HepG2 (cell line): ENCODE measurements around the gene ABCB9. TPM values are rescaled to one million over a fixed set of nuclear protein-coding genes. Genes with fewer than 3 reads are reported as not detected.
A peak's percentile ranks its signal among the peaks of the same experiment; 100 is the strongest.

Experiments used
- AGO2 ChIP-seq: fragments of 200-400 bp; formaldehyde crosslinking; optimal IDR thresholded peaks from 2 replicates; pipeline ENCODE3; 2017; ENCODE audit warnings: mild to moderate bottlenecking, low read depth, low read length, moderate library complexity
- ELF3 ChIP-seq: IDR thresholded peaks from 2 replicates; pipeline ENCODE4 v1.6.1; 2016; ENCODE audit warnings: missing genetic modification reagents, missing compliant biosample characterization
- HMG20A ChIP-seq: IDR thresholded peaks from 2 replicates; pipeline ENCODE4 v1.6.1; 2016; ENCODE audit warnings: borderline replicate concordance
- KLF12 ChIP-seq: sonication (generic); formaldehyde crosslinking; IDR thresholded peaks from 2 replicates; pipeline ENCODE4 v1.4.0; 2020; ENCODE audit warnings: missing genetic modification reagents, borderline replicate concordance
- KLF13 ChIP-seq: sonication (generic); formaldehyde crosslinking; IDR thresholded peaks from 2 replicates; pipeline ENCODE4 v1.4.0; 2020; ENCODE audit warnings: mild to moderate bottlenecking, missing genetic modification reagents
- PRDM15 ChIP-seq: sonication (generic); formaldehyde crosslinking; IDR thresholded peaks from 2 replicates; pipeline ENCODE4 v1.4.0; 2020; ENCODE audit warnings: missing genetic modification reagents
- RCOR2 ChIP-seq: IDR thresholded peaks from 2 replicates; pipeline ENCODE4 v1.6.1; 2016; ENCODE audit warnings: missing biosample characterization, missing genetic modification reagents
- SNRNP70 ChIP-seq: fragments of 200-400 bp; formaldehyde crosslinking; IDR thresholded peaks from 2 replicates; pipeline ENCODE4 v1.6.1; 2017; ENCODE audit warnings: mild to moderate bottlenecking, low read depth, low read length, moderate library complexity
- TBP ChIP-seq: sonication (generic); formaldehyde crosslinking; IDR thresholded peaks from 2 replicates; pipeline ENCODE4 v1.5.0; 2020; ENCODE audit warnings: missing genetic modification reagents
- ZBTB46 ChIP-seq: sonication (generic); formaldehyde crosslinking; IDR thresholded peaks from 2 replicates; pipeline ENCODE4 v1.4.0; 2020; ENCODE audit warnings: mild to moderate bottlenecking, missing genetic modification reagents, borderline replicate concordance
- ZNF160 ChIP-seq: sonication (generic); formaldehyde crosslinking; IDR thresholded peaks from 2 replicates; pipeline ENCODE4 v1.8.0; 2022; ENCODE audit warnings: mild to moderate bottlenecking, inconsistent platforms, missing genetic modification reagents
- ZNF205 ChIP-seq: IDR thresholded peaks from 2 replicates; pipeline ENCODE4 v1.6.1; 2018; ENCODE audit warnings: missing biosample characterization, missing genetic modification reagents
- ZNF281 ChIP-seq: sonication (generic); formaldehyde crosslinking; IDR thresholded peaks from 2 replicates; pipeline ENCODE4 v1.4.0; 2020; ENCODE audit warnings: missing genetic modification reagents, borderline replicate concordance
- ZNF775 ChIP-seq: sonication (generic); formaldehyde crosslinking; IDR thresholded peaks from 2 replicates; pipeline ENCODE4 v1.4.0; 2020; ENCODE audit warnings: missing genetic modification reagents, mild to moderate bottlenecking, moderate library complexity, borderline replicate concordance
- polyA plus RNA-seq, 8 experiments: library from polyadenylated mRNA; depleted of rRNA in 3 of 8; stranded (reverse) in 7 of 8; unstranded in 1 of 8; fragments of >200 nt; fragmentation: Illumina TruSeq in 4 of 8; extraction: Trizol in 4 of 8; gene quantifications; 2 replicates each; pipeline versions ENCODE4 v1.2.1 to v1.2.3, GENCODE V29; 2011 to 2016; ENCODE audit warnings: low read depth in 4 of 8, missing spikeins in 1 of 8, mixed read lengths in 1 of 8; ENCODE audit not compliant: insufficient read depth in 1 of 8
- total RNA-seq, 5 experiments: library from RNA; depleted of rRNA; stranded (reverse); fragments of >200 nt; fragmentation: Illumina TruSeq; extraction: Trizol; gene quantifications; 2 replicates each; pipeline ENCODE4 v1.2.3, GENCODE V29; 2016; ENCODE audit warnings: low read depth in 1 of 5
- TF ChIP-seq, protein P1 (sequence below): sonication (generic); formaldehyde crosslinking; IDR thresholded peaks from 2 replicates; pipeline ENCODE4 v1.4.0; 2020; ENCODE audit warnings: mild to moderate bottlenecking, missing genetic modification reagents
- TF ChIP-seq, protein P2 (sequence below): sonication (generic); formaldehyde crosslinking; IDR thresholded peaks from 2 replicates; pipeline ENCODE4 v1.4.0; 2020; ENCODE audit warnings: missing genetic modification reagents
- TF ChIP-seq, protein P3 (sequence below): conservative IDR thresholded peaks from 2 replicates; pipeline ENCODE4 v1.6.1; 2018; ENCODE audit warnings: missing genetic modification reagents

ABCB9 gene
- total and polyA plus RNA-seq, 2 of the 13 experiments (the other 11 are each of a cell fraction or from before 2014, with no cell fraction given) = 5.1 to 6.0 TPM

- TF ChIP-seq ZNF160 (CRISPR knock-in tag) = no peak
- TF ChIP-seq HMG20A (CRISPR knock-in tag) = no peak
- TF ChIP-seq ZNF281 = no peak
- TF ChIP-seq ZBTB46 (CRISPR knock-in tag) = no peak
- TF ChIP-seq, protein P1, sequence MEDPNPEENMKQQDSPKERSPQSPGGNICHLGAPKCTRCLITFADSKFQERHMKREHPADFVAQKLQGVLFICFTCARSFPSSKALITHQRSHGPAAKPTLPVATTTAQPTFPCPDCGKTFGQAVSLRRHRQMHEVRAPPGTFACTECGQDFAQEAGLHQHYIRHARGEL (CRISPR knock-in tag) = no peak
- TF ChIP-seq, protein P2, sequence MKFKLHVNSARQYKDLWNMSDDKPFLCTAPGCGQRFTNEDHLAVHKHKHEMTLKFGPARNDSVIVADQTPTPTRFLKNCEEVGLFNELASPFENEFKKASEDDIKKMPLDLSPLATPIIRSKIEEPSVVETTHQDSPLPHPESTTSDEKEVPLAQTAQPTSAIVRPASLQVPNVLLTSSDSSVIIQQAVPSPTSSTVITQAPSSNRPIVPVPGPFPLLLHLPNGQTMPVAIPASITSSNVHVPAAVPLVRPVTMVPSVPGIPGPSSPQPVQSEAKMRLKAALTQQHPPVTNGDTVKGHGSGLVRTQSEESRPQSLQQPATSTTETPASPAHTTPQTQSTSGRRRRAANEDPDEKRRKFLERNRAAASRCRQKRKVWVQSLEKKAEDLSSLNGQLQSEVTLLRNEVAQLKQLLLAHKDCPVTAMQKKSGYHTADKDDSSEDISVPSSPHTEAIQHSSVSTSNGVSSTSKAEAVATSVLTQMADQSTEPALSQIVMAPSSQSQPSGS = peak; percentile 21; the same call in 1 of the 2 replicates
- no peak for TF ChIP-seq KLF13 (CRISPR knock-in tag)
- TF ChIP-seq AGO2 = peak; percentile 89
- no peak for TF ChIP-seq PRDM15 (CRISPR knock-in tag)
- TF ChIP-seq, protein P3, sequence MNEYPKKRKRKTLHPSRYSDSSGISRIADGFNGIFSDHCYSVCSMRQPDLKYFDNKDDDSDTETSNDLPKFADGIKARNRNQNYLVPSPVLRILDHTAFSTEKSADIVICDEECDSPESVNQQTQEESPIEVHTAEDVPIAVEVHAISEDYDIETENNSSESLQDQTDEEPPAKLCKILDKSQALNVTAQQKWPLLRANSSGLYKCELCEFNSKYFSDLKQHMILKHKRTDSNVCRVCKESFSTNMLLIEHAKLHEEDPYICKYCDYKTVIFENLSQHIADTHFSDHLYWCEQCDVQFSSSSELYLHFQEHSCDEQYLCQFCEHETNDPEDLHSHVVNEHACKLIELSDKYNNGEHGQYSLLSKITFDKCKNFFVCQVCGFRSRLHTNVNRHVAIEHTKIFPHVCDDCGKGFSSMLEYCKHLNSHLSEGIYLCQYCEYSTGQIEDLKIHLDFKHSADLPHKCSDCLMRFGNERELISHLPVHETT (CRISPR knock-in tag) = no peak
- 0 out of 2 replicates have a peak, but pooled peaks have one; percentile 15 for TF ChIP-seq KLF12 (CRISPR knock-in tag)
- no peak for TF ChIP-seq TBP (CRISPR knock-in tag)
- TF ChIP-seq ZNF775 (CRISPR knock-in tag) = no peak
- TF ChIP-seq SNRNP70 = no peak
- no peak for TF ChIP-seq ZNF205
- TF ChIP-seq ELF3 (CRISPR knock-in tag) = 0 out of 2 replicates have a peak, but pooled peaks have one; percentile 26
- no peak for TF ChIP-seq RCOR2 (CRISPR knock-in tag)
Observed at GRCh38 chr12:122974892-122975789, 8.9 kb upstream of the ABCB9 start, which contains the start of gene OGFOD2 (continued).
